HCT116 (cell line): Measurements from ENCODE around the gene TACC2.

ENCODE experiments used
- POLR2A ChIP-seq: IDR thresholded peaks from 2 replicates; pipeline ENCODE4 v1.7.0; 2011; ENCODE audit warnings: borderline replicate concordance; ENCODE audit not compliant: insufficient read depth, insufficient read length; ENCODE audit errors: extremely low read depth
- POLR2AphosphoS5 ChIP-seq: IDR thresholded peaks from 2 replicates; pipeline ENCODE4 v1.6.1; 2011; ENCODE audit warnings: mild to moderate bottlenecking, low read depth, low read length, moderate library complexity
- SIN3A ChIP-seq: IDR thresholded peaks from 2 replicates; pipeline ENCODE4 v1.6.1; 2012; ENCODE audit warnings: low read depth
- ZBTB33 ChIP-seq: IDR thresholded peaks from 2 replicates; pipeline ENCODE4 v1.6.1; 2011; ENCODE audit warnings: mild to moderate bottlenecking, low read length, moderate library complexity; ENCODE audit not compliant: insufficient replicate concordance; ENCODE audit errors: extremely low read depth
- TF ChIP-seq, protein P1 (sequence below): IDR thresholded peaks from 2 replicates; pipeline ENCODE4 v1.6.1; 2012

DNA sequence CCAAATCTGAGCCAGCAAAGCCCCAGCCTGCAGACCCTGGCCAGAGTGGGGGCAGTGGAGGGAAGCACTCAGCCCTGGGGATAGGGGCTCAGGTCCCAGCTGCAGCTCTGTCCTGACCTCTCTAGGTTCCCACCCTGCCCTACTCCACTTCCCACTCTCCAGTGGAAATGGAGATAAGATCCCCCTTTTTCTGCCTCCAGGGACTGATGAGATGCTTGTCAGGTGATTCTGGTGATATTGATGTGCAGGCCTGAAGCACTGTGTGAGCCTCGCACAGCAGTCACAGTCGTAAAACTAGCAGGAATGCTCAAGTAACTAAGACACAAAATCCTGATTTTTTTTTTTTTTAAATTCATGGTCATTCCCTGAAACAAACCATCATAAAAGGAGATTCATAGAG, 227.1 kb downstream of the TACC2 start:
- TF ChIP-seq SIN3A (no peak), POLR2A (no peak), ZBTB33 (no peak), POLR2AphosphoS5 (no peak)
- TF ChIP-seq, protein P1, sequence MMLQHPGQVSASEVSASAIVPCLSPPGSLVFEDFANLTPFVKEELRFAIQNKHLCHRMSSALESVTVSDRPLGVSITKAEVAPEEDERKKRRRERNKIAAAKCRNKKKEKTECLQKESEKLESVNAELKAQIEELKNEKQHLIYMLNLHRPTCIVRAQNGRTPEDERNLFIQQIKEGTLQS, result no peak
